Prostate gland (tissue), 2 donors: ENCODE measurements around the gene ARHGAP29.

Experiments
- CTCF ChIP-seq, 4 experiments: fragments of 200-600 bp in 2 of 4; fragments of 450-650 bp in 2 of 4; sonication (generic) in 2 of 4; IDR thresholded peaks; 1 replicate in 3 of 4; 2 replicates in 1 of 4; pipeline ENCODE4 v1.5.1; 2016 to 2019; ENCODE audit warnings: antibody characterized with exemption in 4 of 4, mild to moderate bottlenecking in 2 of 4, moderate library complexity in 2 of 4
- POLR2A ChIP-seq: fragments of 450-650 bp; IDR thresholded peaks from one replicate; pipeline ENCODE4 v1.6.1; 2016; ENCODE audit warnings: antibody characterized with exemption, mild to moderate bottlenecking

GRCh38 chr1:94215955-94216354, 21.4 kb downstream of the ARHGAP29 start:
- TF ChIP-seq CTCF (IDR thresholded peaks at IDR 0.05): no peak
- no peak for TF ChIP-seq POLR2A
